ENCODE measurements around the gene CYGB. TPM values are rescaled to one million over a fixed set of nuclear protein-coding genes. Genes with fewer than 3 reads are reported as not detected.

The CYGB gene
- total RNA-seq, 2 experiments from 2014 or later, result not detected

GRCh38 chr17:76574166-76574565, 36.7 kb upstream of the CYGB start:
- CTCF ChIA-PET, result no interaction called here
- DNase-seq (no peak), ATAC-seq (no peak)
- Mint-ChIP-seq H3K9me3 (ENCODE audit: low read depth) (no peaks in the 10 kb centered on the region), H3K27me3 (no peaks in the 10 kb centered on the region), H3K36me3 (no peaks in the 10 kb centered on the region), H3K4me3 (no peak overlapping the region), H3K27ac (no peak overlapping the region), H3K4me1 (peaks cover 2% of the 10 kb centered on the region)

- CTCF ChIA-PET, result interaction anchor here (1.0 to 1.8 kb wide), 2 partner anchors 14 to 51 kb away, joined by 3 to 4 read pairs; no protein-coding TSS in a partner anchor
- H3K9me3 Mint-ChIP-seq (ENCODE audit: low read depth), result no peaks in the 10 kb centered on the region
- no peak for ATAC-seq
These were observed 35.6 kb upstream of the CYGB start for GRCh38 chr17:76573096-76573495.

GRCh38 chr17:76572201-76572910, 34.8 kb upstream of the CYGB start:
- Mint-ChIP-seq H3K9me3 (ENCODE audit: low read depth) (no peaks in the 10 kb centered on the region), H3K4me1 (no peaks in the 10 kb centered on the region), H3K27me3 (no peaks in the 10 kb centered on the region), H3K27ac (peak overlapping the region; percentile 28), H3K4me3 (no peak overlapping the region), H3K36me3 (no peaks in the 10 kb centered on the region)
- CTCF ChIA-PET, result interaction anchor here (0.8 to 1.8 kb wide), 3 partner anchors 14 to 52 kb away, joined by 3 to 4 read pairs (median 3); no protein-coding TSS in a partner anchor
- ATAC-seq, result no peak
- no peak for DNase-seq

More at GRCh38 chr17:76573096-76573495, 35.6 kb upstream of the CYGB start:
- no peaks in the 10 kb centered on the region for H3K4me1 Mint-ChIP-seq
- H3K36me3 Mint-ChIP-seq, result no peaks in the 10 kb centered on the region
- H3K27me3 Mint-ChIP-seq, result no peaks in the 10 kb centered on the region
- DNase-seq, result no peak
- no peak overlapping the region for H3K27ac Mint-ChIP-seq
- no peak overlapping the region for H3K4me3 Mint-ChIP-seq

- CTCF ChIA-PET, result interaction anchor here (1.0 kb wide), 1 partner anchor 30 kb away, joined by 3 read pairs; no protein-coding TSS in a partner anchor
- ATAC-seq (no peak), DNase-seq (no peak)
- no peaks in the 10 kb centered on the region for H3K27me3 Mint-ChIP-seq
- peaks cover 3% of the 10 kb centered on the region for H3K4me1 Mint-ChIP-seq
- H3K9me3 Mint-ChIP-seq (ENCODE audit: low read depth), result no peaks in the 10 kb centered on the region
- H3K36me3 Mint-ChIP-seq, result peaks cover 3% of the 10 kb centered on the region
- H3K27ac Mint-ChIP-seq, result no peak overlapping the region
- H3K4me3 Mint-ChIP-seq, result no peak overlapping the region
These were observed 33.5 kb upstream of the CYGB start for GRCh38 chr17:76570877-76571471.

GRCh38 chr17:76570457-76570856, 32.9 kb upstream of the CYGB start:
- ATAC-seq (no peak), DNase-seq (no peak)
- peaks cover 8% of the 10 kb centered on the region for H3K36me3 Mint-ChIP-seq
- CTCF ChIA-PET, result no interaction called here
- H3K9me3 Mint-ChIP-seq (ENCODE audit: low read depth), result no peaks in the 10 kb centered on the region
- peaks cover 4% of the 10 kb centered on the region for H3K4me1 Mint-ChIP-seq
- no peak overlapping the region for H3K27ac Mint-ChIP-seq
- no peak overlapping the region for H3K4me3 Mint-ChIP-seq
- H3K27me3 Mint-ChIP-seq, result no peaks in the 10 kb centered on the region

GRCh38 chr17:76569607-76570279, 32.2 kb upstream of the CYGB start:
- H3K27ac Mint-ChIP-seq, result no peak overlapping the region
- no peaks in the 10 kb centered on the region for H3K9me3 Mint-ChIP-seq (ENCODE audit: low read depth)
- DNase-seq (no peak), ATAC-seq (no peak)
- no peaks in the 10 kb centered on the region for H3K27me3 Mint-ChIP-seq
- H3K4me1 Mint-ChIP-seq, result peaks cover 6% of the 10 kb centered on the region
- H3K36me3 Mint-ChIP-seq, result peaks cover 13% of the 10 kb centered on the region
- H3K4me3 Mint-ChIP-seq, result no peak overlapping the region
- CTCF ChIA-PET, result no interaction called here

- ATAC-seq, result no peak
- no peak for DNase-seq
- H3K36me3 Mint-ChIP-seq, result peaks cover 18% of the 10 kb centered on the region
- H3K4me3 Mint-ChIP-seq, result no peak overlapping the region
- no peaks in the 10 kb centered on the region for H3K27me3 Mint-ChIP-seq
- peaks cover 9% of the 10 kb centered on the region for H3K4me1 Mint-ChIP-seq
- H3K9me3 Mint-ChIP-seq (ENCODE audit: low read depth), result no peaks in the 10 kb centered on the region
- no peak overlapping the region for H3K27ac Mint-ChIP-seq
- CTCF ChIA-PET, result interaction anchor here (1.7 kb wide), 1 partner anchor 22 kb away, joined by 4 read pairs; no protein-coding TSS in a partner anchor
These were observed 31.3 kb upstream of the CYGB start for GRCh38 chr17:76568811-76569221.

- Mint-ChIP-seq H3K27me3 (no peaks in the 10 kb centered on the region), H3K4me1 (peaks cover 15% of the 10 kb centered on the region), H3K27ac (no peak overlapping the region), H3K4me3 (no peak overlapping the region), H3K9me3 (ENCODE audit: low read depth) (no peaks in the 10 kb centered on the region), H3K36me3 (peaks cover 22% of the 10 kb centered on the region)
- DNase-seq (no peak), ATAC-seq (no peak)
- CTCF ChIA-PET, result interaction anchor here (1.0 to 2.6 kb wide), 5 partner anchors 9 to 56 kb away, joined by 4 to 13 read pairs (median 6); no protein-coding TSS in a partner anchor
These were observed 30.3 kb upstream of the CYGB start for GRCh38 chr17:76567634-76568432.

- Mint-ChIP-seq H3K9me3 (ENCODE audit: low read depth) (no peaks in the 10 kb centered on the region), H3K27me3 (no peaks in the 10 kb centered on the region), H3K36me3 (peaks cover 28% of the 10 kb centered on the region), H3K27ac (no peak overlapping the region), H3K4me3 (no peak overlapping the region), H3K4me1 (peaks cover 21% of the 10 kb centered on the region)
- ATAC-seq (no peak), DNase-seq (no peak)
- CTCF ChIA-PET, result interaction anchor here (1.1 to 2.6 kb wide), 5 partner anchors 9 to 57 kb away, joined by 4 to 13 read pairs (median 6); no protein-coding TSS in a partner anchor
These were observed 29.5 kb upstream of the CYGB start for GRCh38 chr17:76566988-76567431.

GRCh38 chr17:76566613-76566943, 29.1 kb upstream of the CYGB start:
- Mint-ChIP-seq H3K27me3 (no peaks in the 10 kb centered on the region), H3K9me3 (ENCODE audit: low read depth) (no peaks in the 10 kb centered on the region), H3K4me3 (no peak overlapping the region), H3K27ac (no peak overlapping the region), H3K36me3 (peaks cover 32% of the 10 kb centered on the region), H3K4me1 (peaks cover 25% of the 10 kb centered on the region)
- CTCF ChIA-PET, result interaction anchor here (1.1 to 2.6 kb wide), 4 partner anchors 8 to 57 kb away, joined by 4 to 13 read pairs (median 6); no protein-coding TSS in a partner anchor
- no peak for ATAC-seq
- no peak for DNase-seq

- Mint-ChIP-seq H3K36me3 (peaks cover 37% of the 10 kb centered on the region), H3K9me3 (ENCODE audit: low read depth) (no peaks in the 10 kb centered on the region), H3K4me1 (peaks cover 31% of the 10 kb centered on the region), H3K4me3 (no peak overlapping the region), H3K27me3 (no peaks in the 10 kb centered on the region), H3K27ac (no peak overlapping the region)
- CTCF ChIA-PET, result interaction anchor here (1.1 to 2.6 kb wide), 3 partner anchors 8 to 58 kb away, joined by 4 to 13 read pairs (median 6); no protein-coding TSS in a partner anchor
- DNase-seq, result no peak
- ATAC-seq, result no peak
These were observed 28.5 kb upstream of the CYGB start for GRCh38 chr17:76565728-76566612.

All from activated CD8-positive, alpha-beta memory T cell treated with anti-CD3 and anti-CD28 coated beads, Interleukin-2, amount 10 ng/mL, durations not matched to agents 7 days and 5 days (primary cell).